GM04503 (cell line): ENCODE results near the gene GRAMD2B.

Experiments
- DNase-seq: peaks from one replicate; pipeline ENCODE4 v3.0.0-alpha.2; 2012; ENCODE audit warnings: low read depth

Gene GRAMD2B

DNA sequence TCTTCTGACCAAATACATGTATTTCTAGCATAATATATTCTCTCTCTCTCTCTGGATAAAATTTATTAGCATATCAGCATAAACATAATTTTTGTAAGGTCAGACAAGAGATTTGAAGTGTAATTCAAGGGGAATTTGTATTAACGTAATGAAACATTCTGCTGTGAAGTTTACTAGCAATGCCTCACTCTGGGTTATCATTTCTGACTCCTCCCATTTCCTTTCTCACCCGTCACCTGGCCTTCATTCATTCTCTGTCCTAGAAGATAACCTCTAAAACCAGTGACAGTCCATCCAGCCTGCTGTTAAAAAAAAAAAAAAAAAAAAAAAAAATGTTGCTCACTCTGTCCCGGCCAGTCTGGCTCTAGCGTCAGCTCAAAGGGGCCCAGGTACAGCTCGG is 27.1 kb downstream of the GRAMD2B start:
- DNase-seq = no peak

DNA sequence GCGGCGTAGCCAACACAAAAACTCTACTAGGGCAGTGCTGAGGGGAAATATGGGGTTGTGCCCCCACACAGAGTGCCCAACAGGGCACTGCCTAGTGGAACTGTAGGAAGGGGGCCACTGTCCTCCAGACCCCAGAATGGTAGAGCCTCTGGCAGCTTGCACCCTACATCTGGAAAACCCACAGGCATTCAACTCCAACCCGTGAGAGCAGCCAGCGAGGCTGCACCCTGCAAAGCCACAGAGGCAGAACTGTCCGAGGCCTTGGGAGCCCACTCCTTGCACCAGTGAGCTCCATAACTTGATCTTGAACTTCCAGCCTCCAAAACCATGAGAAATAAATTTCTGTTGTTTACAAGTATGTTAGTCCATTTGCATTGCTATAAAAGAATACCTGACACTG is 27.7 kb downstream of the GRAMD2B start:
- DNase-seq = no peak

DNA sequence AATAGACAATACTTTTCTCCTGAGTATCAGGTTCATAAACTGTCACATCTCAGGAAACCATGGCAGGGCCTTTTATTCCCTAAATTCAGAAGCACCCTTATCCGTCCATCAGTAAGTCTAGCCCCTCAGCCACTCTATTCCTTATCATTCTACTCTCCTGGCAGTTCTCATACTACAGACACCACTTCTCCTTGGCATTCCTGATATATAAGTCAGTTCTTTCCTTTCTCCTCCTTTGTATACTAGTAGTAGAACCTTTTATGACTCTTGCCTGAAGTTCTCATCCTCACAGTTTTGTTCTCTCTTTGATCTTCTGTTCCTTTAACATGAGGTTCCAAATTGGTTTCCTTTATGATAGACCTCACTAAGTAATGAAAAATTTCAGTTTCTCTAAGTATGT is 29.3 kb downstream of the GRAMD2B start:
- no peak for DNase-seq

DNA sequence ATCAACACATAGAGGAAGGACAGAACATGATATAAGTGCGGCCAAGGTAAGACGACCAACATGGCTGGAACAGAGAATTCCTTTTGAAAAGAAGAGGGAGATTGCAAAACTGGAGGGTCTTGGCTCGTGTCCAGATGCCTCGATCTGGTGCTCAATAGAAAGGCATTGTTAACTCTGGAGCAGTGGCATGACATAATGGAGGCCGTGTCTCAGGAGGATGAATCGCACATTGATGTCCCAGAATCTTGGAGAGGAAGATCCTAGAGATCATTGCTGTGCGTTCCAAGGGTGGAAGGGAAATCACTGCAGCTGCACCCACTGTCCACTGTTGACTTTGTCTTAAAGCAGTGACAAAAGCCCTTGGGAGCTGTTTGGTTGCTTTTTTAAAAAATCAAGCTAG is 30.9 kb downstream of the GRAMD2B start:
- no peak for DNase-seq

DNA sequence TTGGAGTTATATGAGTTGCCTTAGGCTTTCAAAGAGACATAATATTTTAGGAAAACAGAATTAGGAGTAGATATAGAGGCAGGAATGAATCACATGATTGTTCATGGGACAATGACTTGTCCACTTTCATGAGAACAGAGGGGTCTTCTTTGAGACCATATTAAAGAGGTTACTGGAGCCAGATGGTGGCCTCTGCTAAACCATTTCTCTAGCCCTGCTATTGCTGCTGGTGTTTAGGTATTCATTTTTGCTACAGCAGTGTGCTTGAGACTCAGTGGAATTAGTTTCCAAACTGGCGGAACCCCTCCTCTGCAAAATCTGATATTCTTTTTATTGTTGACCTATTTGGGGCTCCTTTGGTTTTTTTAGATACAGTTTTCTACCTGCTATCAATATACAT is 31.3 kb downstream of the GRAMD2B start:
- DNase-seq = no peak

DNA sequence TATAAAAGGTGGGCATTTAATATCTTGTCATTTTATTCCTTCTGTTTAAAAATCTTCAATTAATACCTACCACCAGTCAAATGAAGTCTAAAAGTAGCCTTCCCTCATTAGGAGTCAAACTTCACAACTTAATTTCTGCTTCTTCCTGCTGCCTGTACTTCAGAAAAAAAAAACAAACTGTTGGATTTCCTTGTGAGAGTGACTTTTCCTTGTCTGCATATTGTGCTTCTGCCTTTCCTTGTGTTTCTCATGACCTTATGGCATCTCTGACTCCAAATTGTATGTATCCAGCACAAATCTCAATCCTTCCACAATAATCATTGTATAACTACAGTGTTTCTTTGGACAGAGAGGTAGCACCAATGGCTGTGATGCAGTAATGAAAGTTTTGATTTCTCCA is 32.1 kb downstream of the GRAMD2B start:
- DNase-seq = no peak

DNA sequence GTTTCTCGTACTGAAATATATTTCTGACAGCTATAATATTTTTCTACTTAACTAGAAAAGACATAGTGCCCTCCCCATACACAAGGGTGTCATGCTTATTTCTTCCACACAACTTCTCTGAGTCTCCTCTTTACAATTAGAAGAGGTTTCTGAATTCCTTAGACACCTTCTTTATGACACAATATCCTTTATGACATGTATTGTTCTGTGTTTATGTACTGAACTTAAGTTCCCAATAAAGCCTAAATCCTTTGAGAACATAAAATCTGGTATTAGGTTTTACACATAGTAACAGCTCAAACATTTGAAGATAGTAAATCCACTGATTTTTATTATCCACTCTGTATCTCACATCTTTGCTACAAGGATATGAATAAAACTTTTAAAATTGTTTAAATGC is 32.5 kb downstream of the GRAMD2B start:
- DNase-seq = no peak

DNA sequence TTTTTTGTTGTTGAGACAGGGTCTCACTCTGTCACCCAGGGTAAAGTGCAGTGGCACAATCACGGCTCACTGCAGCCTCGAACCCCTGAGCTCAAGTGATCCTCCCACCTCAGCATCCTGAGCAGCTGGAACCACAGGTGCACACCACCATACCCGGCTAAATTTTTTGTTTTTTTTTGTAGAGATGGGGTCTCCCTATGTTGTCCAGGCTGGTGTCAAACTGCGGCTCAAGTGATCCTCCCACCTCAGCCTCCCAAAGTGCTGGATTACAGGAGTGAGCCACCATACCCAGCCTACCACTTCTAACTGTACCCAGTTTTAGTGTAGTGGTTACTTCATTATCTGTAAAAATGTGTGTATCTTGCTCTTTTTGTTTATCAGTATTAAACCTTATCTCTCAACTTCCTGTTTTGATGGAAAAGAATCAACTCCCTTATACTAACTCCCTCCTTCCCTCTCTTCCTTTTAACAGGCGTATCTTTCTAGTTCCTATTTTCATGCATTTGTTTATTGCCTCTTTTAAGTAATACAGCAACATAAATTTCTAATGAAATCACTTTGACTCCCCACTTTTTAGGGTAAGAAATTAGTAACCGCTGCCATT is 33.1 kb downstream of the GRAMD2B start:
- DNase-seq = no peak

DNA sequence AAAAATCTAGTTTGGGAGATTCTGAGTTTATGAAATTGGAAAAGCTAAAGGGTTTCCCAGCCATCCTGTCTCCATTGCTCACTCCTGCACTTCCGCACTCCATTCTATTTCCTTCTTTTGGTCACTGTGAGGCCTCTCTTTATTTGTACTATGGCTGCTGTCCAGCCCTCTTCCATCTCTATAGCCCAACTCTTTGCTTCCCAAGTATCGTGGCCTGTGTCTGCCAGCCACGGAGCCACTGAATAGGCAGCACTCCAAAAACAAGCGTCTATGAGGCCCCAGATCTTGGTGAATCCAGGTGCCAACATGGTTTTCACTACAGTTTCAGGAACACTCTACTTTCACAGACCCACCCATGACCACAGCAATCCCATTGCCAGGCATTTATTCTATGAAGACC is 37.2 kb downstream of the GRAMD2B start:
- no peak for DNase-seq

DNA sequence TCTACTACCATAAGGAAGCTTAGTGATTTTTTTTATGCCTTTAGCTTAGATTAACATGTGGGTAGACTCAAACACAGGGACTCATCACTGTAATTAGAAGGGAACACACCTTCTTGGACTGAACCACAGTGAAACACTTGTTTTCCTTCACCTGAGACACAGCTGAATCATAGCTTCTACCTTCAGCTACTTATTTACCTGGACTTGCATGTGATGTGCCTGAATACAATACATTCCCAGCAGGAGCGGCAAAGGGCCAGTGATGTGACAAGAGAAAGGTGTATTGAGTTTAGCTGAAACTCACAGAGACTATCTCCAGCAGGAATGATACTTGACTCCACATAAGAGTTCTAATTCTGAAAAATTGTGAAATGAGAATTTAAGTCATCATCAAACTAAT is 37.8 kb downstream of the GRAMD2B start:
- no peak for DNase-seq

DNA sequence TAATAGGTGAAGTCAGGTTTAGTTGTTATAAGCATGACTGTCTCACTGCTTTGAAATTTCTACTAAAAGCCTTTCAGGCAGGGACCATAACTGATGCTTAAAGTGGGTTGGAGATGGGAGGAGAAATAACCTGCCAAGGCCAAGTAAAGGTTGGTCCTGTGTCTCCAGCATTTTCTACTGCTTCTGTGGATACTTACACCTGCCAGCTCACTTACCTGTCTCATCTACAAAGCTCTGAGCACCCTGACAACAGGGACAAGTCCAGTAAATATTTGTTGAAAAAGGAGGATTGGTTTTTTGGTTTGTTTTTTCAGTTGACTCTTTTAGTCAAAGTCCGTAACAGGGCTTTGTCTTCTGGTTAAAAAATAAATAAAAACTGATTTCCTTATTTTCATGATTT is 38.6 kb downstream of the GRAMD2B start:
- no peak for DNase-seq

DNA sequence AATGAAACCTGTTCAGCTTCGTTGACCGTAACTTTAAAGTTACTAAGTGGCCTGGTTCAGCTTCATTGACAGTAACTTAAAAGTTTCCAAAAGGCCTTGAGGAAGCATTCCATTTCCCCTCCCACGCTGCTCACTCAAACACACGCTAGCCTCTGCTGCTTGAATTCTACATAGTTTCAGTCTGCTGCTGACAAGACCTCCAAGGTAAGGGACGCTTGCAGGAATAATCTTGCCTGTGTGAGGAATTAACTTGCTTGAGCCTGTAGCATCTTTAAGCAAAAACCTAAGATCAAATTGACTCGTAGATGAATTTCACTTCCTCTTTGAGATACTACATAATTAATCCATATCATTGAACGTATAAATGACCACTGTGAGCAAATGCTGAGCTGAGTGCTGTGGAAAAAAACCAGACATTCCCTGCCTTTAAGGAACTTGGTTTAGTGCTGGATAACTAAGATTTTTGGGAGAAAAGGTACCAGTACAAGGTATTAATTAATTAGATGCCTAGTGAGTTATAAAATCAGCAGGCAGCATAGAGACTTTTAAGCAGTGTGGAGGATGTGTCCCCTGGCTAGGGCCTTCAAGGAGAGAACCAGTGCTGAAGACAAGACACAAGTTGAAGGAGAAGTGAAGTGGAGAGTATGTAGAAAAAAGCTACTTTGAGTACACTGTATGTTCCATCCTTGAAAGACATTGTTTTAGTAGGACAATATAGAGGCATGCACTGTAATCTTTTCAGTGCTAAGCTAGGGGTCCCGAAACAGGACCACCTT is 39.2 kb downstream of the GRAMD2B start:
- DNase-seq = no peak

DNA sequence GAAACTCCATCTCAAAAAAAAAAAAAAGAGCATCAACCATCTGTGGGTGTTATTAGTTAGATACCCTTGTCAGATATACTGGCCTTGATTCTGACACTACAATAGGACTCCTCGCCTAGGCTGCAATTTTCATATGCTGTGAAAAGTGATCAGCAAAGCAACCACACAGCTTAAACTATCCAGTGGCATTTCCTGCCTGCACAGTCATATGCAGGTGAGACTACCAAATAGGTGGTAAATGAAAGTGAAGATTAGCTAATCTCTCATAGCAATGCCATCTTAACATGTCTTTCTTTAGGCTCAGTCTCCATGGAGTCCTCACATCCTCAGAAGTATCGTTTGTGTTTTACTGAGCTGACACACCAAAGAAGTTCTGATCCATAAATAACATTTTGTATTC is 40.8 kb downstream of the GRAMD2B start:
- no peak for DNase-seq

DNA sequence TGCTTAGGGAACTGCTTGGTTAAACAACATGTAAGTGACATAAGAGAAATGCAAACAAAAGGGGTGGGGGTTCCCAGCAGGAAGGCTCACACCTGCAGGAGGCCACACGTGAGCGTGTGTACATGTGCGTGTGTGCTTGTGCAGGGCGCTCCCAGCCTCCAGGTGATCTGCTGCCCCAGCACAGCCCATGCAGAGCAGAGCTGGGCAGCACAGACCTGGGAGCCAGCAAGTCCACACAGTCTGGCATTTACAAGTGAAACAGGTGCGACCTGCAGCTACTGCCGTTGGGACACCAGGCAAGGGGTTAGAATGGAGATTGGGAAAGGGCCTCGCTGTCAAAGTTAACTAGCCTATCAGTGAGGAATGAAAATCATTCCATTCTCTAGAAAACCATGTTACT is 41.8 kb downstream of the GRAMD2B start:
- DNase-seq = no peak

DNA sequence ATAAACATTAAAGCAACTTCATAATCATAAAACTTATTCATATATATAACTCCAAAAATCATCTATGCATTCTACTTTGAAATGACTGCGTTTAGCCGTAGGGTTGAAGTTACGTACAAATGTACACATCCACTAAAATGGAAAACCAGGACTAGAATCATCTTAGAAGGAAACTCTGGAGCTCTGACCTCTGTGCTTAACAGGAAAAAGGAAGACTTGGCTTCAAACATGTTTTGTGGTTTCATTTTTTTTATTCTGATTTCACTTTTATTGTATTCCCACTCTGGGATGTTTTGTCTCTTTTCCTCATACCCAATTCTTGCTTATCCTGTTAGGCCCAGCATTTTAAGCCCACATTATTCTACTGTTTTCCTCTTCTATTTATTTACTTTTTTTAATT is 44.9 kb downstream of the GRAMD2B start:
- no peak for DNase-seq

DNA sequence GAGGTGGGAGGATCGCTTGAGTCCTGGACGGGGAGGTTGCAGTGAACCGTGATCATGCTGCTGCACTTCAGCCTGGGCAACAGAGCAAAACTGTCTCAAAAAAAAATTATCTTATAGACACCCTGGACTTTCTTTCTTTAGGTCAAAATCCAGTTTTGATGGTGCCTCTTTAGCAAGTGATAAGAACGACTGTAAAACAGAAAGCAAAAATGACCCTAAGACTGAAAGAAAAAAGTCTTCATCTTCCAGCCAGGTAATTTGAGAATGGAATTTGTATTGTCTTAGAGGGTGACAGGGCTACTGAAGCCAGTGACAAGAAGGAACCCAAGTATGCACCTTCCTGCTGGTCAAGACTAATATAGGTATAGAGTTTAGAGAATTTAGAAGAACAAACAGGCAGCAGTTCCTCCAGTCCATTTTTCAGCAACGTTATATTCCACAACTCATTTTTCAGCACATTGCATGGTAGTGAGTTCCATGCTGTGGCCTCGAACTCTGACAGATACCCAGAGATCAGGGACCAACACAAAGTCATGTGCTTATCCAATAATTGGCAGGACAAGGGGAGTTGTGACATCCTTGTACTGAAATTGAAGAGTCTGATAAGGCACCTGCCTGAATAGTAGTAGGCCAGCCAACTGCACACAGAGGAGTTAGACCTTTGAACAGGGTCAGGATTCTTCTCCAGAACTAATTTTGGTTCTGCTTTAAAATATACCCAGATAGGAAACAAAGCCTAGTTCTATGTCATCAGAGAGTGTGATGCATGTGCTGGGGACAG is 46.5 kb downstream of the GRAMD2B start:
- no peak for DNase-seq

DNA sequence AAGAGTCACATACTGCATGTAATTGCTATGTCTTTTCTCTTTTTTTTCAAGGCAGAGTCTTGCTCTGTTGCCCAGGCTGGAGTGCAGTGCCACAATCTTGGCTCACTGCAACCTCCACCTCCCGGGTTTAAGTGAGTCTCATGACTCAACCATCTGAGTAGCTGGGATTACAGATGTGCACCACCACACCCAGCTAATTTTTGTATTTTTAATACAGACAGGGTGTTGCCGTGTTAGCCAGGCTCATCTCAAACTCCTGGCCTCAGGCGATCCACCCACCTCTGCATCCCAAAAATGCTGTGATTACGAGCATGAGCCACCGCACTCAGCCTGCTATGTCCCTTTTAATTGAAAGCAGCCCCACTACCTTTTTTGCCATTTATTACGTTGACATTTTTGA is 47.3 kb downstream of the GRAMD2B start:
- DNase-seq = peak; percentile 45

DNA sequence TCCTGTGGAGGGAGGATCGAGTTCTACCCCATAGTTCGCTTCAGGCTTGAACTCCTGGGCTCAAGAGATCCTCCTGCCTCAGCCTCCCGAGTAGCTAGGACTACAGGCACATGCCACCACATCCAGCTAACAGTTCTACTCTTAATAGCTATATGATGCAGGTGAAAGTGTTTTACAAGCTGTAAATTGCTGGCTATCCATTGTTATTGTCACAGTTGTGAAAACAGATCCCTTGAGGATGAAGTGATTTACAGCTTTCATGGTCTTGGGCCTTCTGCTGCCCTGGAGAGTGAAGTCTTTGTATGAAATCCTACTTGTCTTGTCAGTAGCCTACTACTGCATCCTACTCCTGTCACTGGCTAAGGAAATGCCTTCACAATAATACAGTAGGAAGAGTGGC is 48.0 kb downstream of the GRAMD2B start:
- no peak for DNase-seq

DNA sequence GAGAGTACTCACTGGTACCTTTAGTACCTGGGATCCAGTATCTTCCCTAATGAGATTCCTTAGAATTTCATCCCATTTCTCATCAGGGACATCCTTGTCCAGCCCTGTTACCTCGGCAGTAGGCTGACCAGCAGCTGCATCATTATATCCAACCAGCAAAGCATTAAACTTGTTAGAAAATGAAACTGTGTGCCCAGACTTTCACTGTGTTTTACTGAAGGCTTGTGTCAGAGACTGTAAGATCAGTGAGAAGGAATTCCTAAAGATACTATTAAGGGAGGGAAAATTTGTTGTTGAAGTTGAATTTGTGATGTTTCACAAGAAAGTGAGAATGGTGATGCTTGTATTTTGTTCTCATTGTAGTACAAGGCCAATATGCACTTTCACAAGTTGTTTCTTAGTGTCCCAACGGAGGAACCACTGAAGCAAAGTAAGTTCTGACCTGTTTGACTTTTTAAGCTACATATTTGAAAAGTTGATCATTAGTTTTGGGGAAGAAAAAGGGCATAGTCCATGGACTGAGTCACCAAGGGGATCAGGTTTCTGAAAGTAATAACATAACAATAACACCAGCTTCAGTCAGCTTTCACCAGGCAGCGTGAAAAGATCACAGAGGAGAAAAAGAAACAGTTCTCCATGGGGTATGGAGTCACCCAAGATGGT is 48.8 kb downstream of the GRAMD2B start:
- DNase-seq = peak; percentile 60

DNA sequence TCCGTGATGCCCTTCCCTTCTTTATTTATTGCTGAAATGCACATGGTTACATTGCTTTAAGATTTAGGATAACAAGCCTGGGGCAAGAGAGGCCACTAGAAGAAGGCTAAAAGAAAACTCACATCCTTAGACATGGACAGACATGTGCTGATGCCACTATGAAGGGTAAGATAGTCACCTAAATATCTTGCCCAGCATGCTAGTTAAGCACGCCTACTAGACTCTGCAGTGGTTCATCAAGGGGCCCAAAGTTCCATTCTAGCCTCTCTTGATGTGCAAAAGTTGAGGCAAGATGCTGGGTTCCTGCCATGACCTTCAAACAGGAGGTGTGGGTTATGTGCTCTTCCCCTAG is 49.3 kb downstream of the GRAMD2B start:
- DNase-seq = no peak

DNA sequence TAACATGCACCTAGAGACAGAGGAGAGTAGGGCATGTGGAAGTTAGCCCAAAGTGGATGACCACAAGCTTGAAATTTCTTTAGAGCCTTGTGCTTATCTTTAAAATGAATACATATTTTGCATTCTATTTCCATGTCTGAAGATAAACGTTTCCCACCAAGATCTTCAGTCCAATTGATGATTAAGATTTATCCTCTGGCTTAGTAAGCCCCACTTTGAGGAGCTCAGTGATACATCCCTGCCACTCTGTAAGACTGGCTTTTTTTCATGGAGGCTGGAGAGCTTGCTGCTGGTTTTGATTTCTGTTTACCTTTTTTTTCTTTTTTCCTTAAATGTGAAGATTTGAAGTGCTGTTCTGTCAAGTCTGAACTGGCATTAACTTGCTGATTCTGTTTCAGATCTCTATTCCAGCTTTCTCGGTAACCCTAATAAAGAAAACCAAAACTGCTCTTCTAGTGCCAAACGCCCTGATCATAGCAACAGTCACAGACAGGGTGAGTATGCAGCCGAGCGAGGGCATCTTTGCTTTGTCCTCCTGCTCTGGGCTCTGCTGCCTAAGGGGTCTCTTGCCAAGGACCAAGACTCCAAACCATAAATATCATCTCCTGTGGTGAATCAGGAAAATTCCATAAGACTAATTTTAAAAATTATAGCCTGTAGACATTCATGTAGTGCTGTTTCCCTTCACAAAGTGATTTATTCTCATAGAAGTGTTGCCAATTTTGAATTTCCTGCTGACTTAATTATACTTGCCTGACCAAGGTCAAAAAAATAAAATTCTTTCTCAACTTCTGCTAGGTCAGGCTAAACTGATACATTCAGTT is 54.3 kb downstream of the GRAMD2B start:
- DNase-seq = peak; percentile 52

DNA sequence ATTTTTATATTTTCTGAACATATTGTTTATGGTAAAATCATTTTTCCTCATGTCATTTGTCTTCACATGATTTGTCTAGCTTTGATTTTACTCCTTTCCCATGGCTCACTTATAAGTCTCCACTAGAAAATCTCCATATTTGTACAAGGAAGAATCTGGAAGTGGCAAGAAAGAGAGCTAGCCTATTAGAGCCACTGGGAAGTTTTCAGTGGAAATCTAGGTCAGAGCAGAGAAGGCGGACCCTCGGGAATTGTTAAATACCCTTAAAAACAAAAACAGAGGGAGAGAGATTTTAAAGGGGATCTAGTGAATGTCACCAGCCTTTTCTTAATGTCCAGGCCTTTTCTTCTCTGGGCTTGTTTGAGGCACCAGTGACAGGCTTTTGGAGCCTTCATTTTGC is 56.6 kb downstream of the GRAMD2B start:
- DNase-seq = no peak
